SK-N-SH (cell line): ENCODE results near the gene GRID2IP.

Experiments used
- EZH2phosphoT487 ChIP-seq: fragments of 200-600 bp; sonication (generic); IDR thresholded peaks from 2 replicates; pipeline ENCODE4 v1.6.1; 2017; ENCODE audit warnings: low read depth, mixed run types, mild to moderate bottlenecking, antibody characterized with exemption, moderate library complexity, borderline replicate concordance
- GABPA ChIP-seq: IDR thresholded peaks from 2 replicates; pipeline ENCODE4 v1.4.0; 2012; ENCODE audit warnings: low read depth, mild to moderate bottlenecking
- MXI1 ChIP-seq: IDR thresholded peaks from 2 replicates; pipeline ENCODE4 v1.6.1; 2012; ENCODE audit warnings: mild to moderate bottlenecking, low read depth, low read length, improper control_type of control experiment
- POLR2AphosphoS5 ChIP-seq: IDR thresholded peaks from 2 replicates; pipeline ENCODE4 v1.6.1; 2012; ENCODE audit warnings: low read depth, low read length
- TAF1 ChIP-seq: IDR thresholded peaks from 2 replicates; pipeline ENCODE4 v1.6.1; 2012; ENCODE audit warnings: low read depth, mild to moderate bottlenecking, low read length, moderate library complexity, borderline replicate concordance
- TF ChIP-seq, protein P1 (sequence below): fragments of 200-600 bp; sonication (generic); IDR thresholded peaks from 2 replicates; pipeline ENCODE4 v1.6.1; 2017; ENCODE audit warnings: antibody characterized with exemption, mild to moderate bottlenecking, moderate library complexity
- TF ChIP-seq, protein P2 (sequence below): IDR thresholded peaks from 2 replicates; pipeline ENCODE4 v1.4.0; 2012; ENCODE audit warnings: low read depth

DNA sequence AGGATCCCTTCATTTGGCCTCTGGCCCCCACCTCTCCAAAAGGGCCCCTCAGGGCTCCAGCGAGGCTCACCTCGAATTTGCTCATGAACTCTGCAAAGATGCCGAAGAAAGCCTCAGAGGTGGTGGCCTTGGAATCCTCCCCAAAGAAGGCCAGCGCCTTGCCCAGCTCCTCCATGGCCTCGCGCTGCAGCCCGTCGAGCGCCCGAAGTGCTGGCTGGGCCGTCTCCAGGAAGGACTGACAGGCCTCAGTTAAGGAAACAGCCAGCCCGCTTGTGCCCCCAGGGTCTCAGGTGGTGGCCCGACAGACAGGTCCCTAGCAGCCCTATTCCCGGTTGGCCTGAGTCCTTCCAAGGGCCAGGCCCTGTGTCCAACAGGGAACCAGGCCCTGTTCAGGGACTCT lies 53.3 kb downstream of the GRID2IP start:
- TF ChIP-seq GABPA (no peak), EZH2phosphoT487 (no peak), POLR2AphosphoS5 (no peak), TAF1 (no peak), MXI1 (no peak)
- TF ChIP-seq, protein P1, sequence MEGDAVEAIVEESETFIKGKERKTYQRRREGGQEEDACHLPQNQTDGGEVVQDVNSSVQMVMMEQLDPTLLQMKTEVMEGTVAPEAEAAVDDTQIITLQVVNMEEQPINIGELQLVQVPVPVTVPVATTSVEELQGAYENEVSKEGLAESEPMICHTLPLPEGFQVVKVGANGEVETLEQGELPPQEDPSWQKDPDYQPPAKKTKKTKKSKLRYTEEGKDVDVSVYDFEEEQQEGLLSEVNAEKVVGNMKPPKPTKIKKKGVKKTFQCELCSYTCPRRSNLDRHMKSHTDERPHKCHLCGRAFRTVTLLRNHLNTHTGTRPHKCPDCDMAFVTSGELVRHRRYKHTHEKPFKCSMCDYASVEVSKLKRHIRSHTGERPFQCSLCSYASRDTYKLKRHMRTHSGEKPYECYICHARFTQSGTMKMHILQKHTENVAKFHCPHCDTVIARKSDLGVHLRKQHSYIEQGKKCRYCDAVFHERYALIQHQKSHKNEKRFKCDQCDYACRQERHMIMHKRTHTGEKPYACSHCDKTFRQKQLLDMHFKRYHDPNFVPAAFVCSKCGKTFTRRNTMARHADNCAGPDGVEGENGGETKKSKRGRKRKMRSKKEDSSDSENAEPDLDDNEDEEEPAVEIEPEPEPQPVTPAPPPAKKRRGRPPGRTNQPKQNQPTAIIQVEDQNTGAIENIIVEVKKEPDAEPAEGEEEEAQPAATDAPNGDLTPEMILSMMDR = no peak
- TF ChIP-seq, protein P2, sequence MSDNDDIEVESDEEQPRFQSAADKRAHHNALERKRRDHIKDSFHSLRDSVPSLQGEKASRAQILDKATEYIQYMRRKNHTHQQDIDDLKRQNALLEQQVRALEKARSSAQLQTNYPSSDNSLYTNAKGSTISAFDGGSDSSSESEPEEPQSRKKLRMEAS = no peak
